Esophagus squamous epithelium (tissue), 5 donors: ENCODE measurements around the gene DAPK2. TPM values are rescaled to one million over a fixed set of nuclear protein-coding genes. Genes with fewer than 3 reads are reported as not detected.
"Not testable (repeated sequence)": the region's sequence is repeated elsewhere in the genome, so short reads cannot be mapped to it uniquely, and the experiment has no call there.

Experiments used
- DNase-seq: peaks from one replicate; lab custom pipeline; 2025; lab: John Stamatoyannopoulos, UW
- H3K27ac ChIP-seq, 4 donors: fragments of 200-600 bp; sonication (generic); one replicate each; pipeline ENCODE4 v1.5.1; 2016 to 2019; ENCODE audit warnings: mild to moderate bottlenecking in 1 of 4
- H3K27me3 ChIP-seq, 4 donors: fragments of 200-600 bp; sonication (generic); 1 replicate in 3 of 4; 2 replicates in 1 of 4; pipeline versions ENCODE4 v1.5.1 to v1.6.0; 2017 to 2021; ENCODE audit warnings: antibody characterized with exemption in 1 of 4
- H3K36me3 ChIP-seq, 3 donors: fragments of 200-600 bp; sonication (generic); one replicate each; pipeline ENCODE4 v1.5.1; 2016 to 2019
- H3K4me1 ChIP-seq, 3 donors: fragments of 200-600 bp; sonication (generic); one replicate each; pipeline ENCODE4 v1.5.1; 2017 to 2019
- H3K4me3 ChIP-seq, 4 donors: fragments of 200-600 bp; sonication (generic); 1 replicate in 3 of 4; 2 replicates in 1 of 4; pipeline ENCODE4 v1.5.1; 2016 to 2019; ENCODE audit warnings: mild to moderate bottlenecking in 2 of 4, moderate library complexity in 1 of 4
- H3K9me3 ChIP-seq, 3 donors: fragments of 200-600 bp; sonication (generic); one replicate each; pipeline ENCODE4 v1.5.1; 2016 to 2019
- CTCF ChIP-seq, 6 experiments: fragments of 450-650 bp in 4 of 6; fragments of 200-600 bp in 2 of 6; sonication (generic) in 2 of 6; IDR thresholded peaks; one replicate each; pipeline ENCODE4 v1.5.1; 2016 to 2019; ENCODE audit warnings: antibody characterized with exemption in 6 of 6, mild to moderate bottlenecking in 4 of 6, moderate library complexity in 4 of 6
- POLR2A ChIP-seq, 4 donors: fragments of 450-650 bp; IDR thresholded peaks; one replicate each; pipeline ENCODE4 v1.6.1; 2017; ENCODE audit warnings: antibody characterized with exemption in 4 of 4, mild to moderate bottlenecking in 4 of 4, moderate library complexity in 3 of 4
- WGBS, 2 donors: methylation state at CpG; one replicate each; pipeline ENCODE4 v1.1.5; 2018; 5-methylcytosine and 5-hydroxymethylcytosine counted together
- intact Hi-C: fragments of 100-400 bp; cut with DNase I; formaldehyde crosslinking; loops from one replicate; pipeline ENCODE4 v1.15.0; 2022
- total RNA-seq, 4 donors: library from RNA; depleted of rRNA; stranded (reverse); fragments of >200 nt; gene quantifications; one replicate each; pipeline ENCODE4 v1.1.0, GENCODE V29; 2016
- donor health status: DM: yes; HTN: yes; CAD: no.

DAPK2 gene
- total RNA-seq, 4 donors from 2014 or later, result 1.9 to 12.9 (median 9.8) TPM

- TF ChIP-seq CTCF (IDR thresholded peaks at IDR 0.05), result no peak
- TF ChIP-seq POLR2A (IDR thresholded peaks at IDR 0.05), result no peak
- WGBS, 2 donors, result 45 to 58% methylated on average over 4 of the region's 4 CpGs
- intact Hi-C loops, result loop anchor here (5.0 to 10.0 kb wide), 2 partner anchors 316 to 463 kb away; no protein-coding TSS in a partner anchor
Measured at GRCh38 chr15:64068133-64068532, 21.8 kb upstream of the DAPK2 start.

GRCh38 chr15:64067564-64068030 is 21.3 kb upstream of the DAPK2 start:
- no peaks in the 10 kb centered on the region for H3K27me3 ChIP-seq
- intact Hi-C loops, result loop anchor here (5.0 to 10.0 kb wide), 2 partner anchors 315 to 463 kb away; no protein-coding TSS in a partner anchor
- TF ChIP-seq POLR2A (IDR thresholded peaks at IDR 0.05) (no peak), CTCF (IDR thresholded peaks at IDR 0.05) (peak; percentile 69 to 87 (median 84))
- no peak overlapping the region for H3K4me3 ChIP-seq
- 10 to 22% methylated on average over 9 to 11 of the region's 11 CpGs for WGBS, 2 donors
- peaks cover 0 to 16% (median 0%) of the 10 kb centered on the region in 3 donors for H3K36me3 ChIP-seq
- H3K4me1 ChIP-seq, result peaks cover 4 to 36% (median 12%) of the 10 kb centered on the region in 3 donors
- no peaks in the 10 kb centered on the region for H3K9me3 ChIP-seq
- no peak overlapping the region for H3K27ac ChIP-seq
- DNase-seq, result no peak

More at GRCh38 chr15:64068133-64068532, 21.8 kb upstream of the DAPK2 start:
- no peak for DNase-seq
- no peaks in the 10 kb centered on the region for H3K27me3 ChIP-seq
- H3K9me3 ChIP-seq, result no peaks in the 10 kb centered on the region
- H3K4me3 ChIP-seq, result no peak overlapping the region
- H3K36me3 ChIP-seq, result peaks cover 0 to 19% (median 0%) of the 10 kb centered on the region in 3 donors
- H3K4me1 ChIP-seq, result peaks cover 4 to 36% (median 12%) of the 10 kb centered on the region in 3 donors
- H3K27ac ChIP-seq, result no peak overlapping the region

GRCh38 chr15:64066451-64066850 is 20.2 kb upstream of the DAPK2 start:
- Histone ChIP-seq H3K4me3 (no peak overlapping the region), H3K9me3 (no peaks in the 10 kb centered on the region), H3K27ac (no peak overlapping the region), H3K36me3 (peaks cover 0 to 4% (median 0%) of the 10 kb centered on the region in 3 donors), H3K27me3 (no peaks in the 10 kb centered on the region), H3K4me1 (peaks cover 0 to 29% (median 5%) of the 10 kb centered on the region in 3 donors)
- WGBS, 2 donors, result 30 to 35% methylated on average over 1 of the region's 1 CpG
- TF ChIP-seq CTCF (IDR thresholded peaks at IDR 0.05), result no peak
- TF ChIP-seq POLR2A (IDR thresholded peaks at IDR 0.05), result no peak
- DNase-seq, result no peak
- intact Hi-C loops, result loop anchor here (5.0 to 10.0 kb wide), 2 partner anchors 314 to 462 kb away; no protein-coding TSS in a partner anchor

GRCh38 chr15:64060716-64061115 is 14.4 kb upstream of the DAPK2 start:
- intact Hi-C loops, result loop anchor here (10.0 kb wide), 1 partner anchor 456 kb away; no protein-coding TSS in a partner anchor
- DNase-seq, result no peak
- TF ChIP-seq CTCF (IDR thresholded peaks at IDR 0.05) (no peak), POLR2A (IDR thresholded peaks at IDR 0.05) (no peak)
- WGBS, 2 donors, result 84% methylated on average over 10 of the region's 29 CpGs; no CpG with 5 or more reads in 1 of the 2 donors
- H3K36me3 ChIP-seq, result no peaks in the 10 kb centered on the region
- no peaks in the 10 kb centered on the region for H3K27me3 ChIP-seq
- H3K4me1 ChIP-seq, result no peaks in the 10 kb centered on the region
- H3K4me3 ChIP-seq, result no peak overlapping the region
- no peak overlapping the region for H3K27ac ChIP-seq
- H3K9me3 ChIP-seq, result no peaks in the 10 kb centered on the region

DNA sequence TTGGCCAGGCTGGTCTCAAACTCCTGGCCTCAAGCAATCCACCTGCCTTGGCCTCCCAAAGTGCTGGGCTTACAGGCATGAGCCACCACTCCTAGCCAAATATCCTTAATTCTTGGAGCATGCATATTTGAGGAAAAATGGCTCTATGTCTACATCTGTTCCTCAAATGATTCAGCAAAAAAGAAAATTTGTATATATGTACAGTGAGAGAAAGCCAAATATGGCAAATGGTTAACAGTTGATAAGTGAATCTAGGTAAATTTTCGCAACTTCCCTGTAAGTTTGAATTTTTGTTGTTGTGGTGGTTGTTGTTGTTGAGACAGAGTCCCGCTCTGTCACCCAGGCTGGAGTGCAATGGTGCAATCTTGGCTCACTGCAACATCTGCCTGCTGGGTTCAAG is 12.8 kb upstream of the DAPK2 start:
- H3K27me3 ChIP-seq, DNase-seq, H3K4me1 ChIP-seq, intact Hi-C loops, H3K4me3 ChIP-seq, H3K27ac ChIP-seq, H3K9me3 ChIP-seq, H3K36me3 ChIP-seq: not testable (repeated sequence)
- WGBS, 2 donors, result 84 to 94% methylated on average over 2 of the region's 2 CpGs
